GM10248 (cell line): ENCODE data around the gene CNIH3.
A peak's percentile ranks its signal among the peaks of the same experiment; 100 is the strongest.

Experiments used
- CTCF ChIA-PET: fragments of 300-600 bp; sonication (Branson Sonifier 250); formaldehyde crosslinking; extraction: SDS; loops from one replicate; lab custom pipeline; 2021; ENCODE audit warnings: antibody characterized with exemption; lab: Yijun Ruan, JAX
- POLR2A ChIA-PET: fragments of 350-650 bp; sonication (Branson Sonifier 250); formaldehyde crosslinking; extraction: SDS; loops from one replicate; lab custom pipeline; 2020; ENCODE audit warnings: antibody characterized with exemption; lab: Yijun Ruan, JAX
- DNase-seq: peaks from one replicate; pipeline ENCODE4 v3.0.0; 2012; ENCODE audit errors: extremely low spot score
- CTCF ChIP-seq: IDR thresholded peaks from 2 replicates; pipeline ENCODE4 v1.5.1; 2012; ENCODE audit warnings: mild to moderate bottlenecking, low read depth; ENCODE audit errors: extremely low read depth, missing control alignments, control extremely low read depth

CNIH3 gene

GRCh38 chr1:224592636-224593582 lies 23.2 kb upstream of the CNIH3 start:
- CTCF ChIA-PET: interaction anchor here (0.9 to 3.6 kb wide), 9 partner anchors 9 to 330 kb away, joined by 3 to 10 read pairs (median 6); no protein-coding TSS in a partner anchor
- peak; percentile 17 for DNase-seq
- no peak for TF ChIP-seq CTCF
- POLR2A ChIA-PET: no interaction called here

- POLR2A ChIA-PET: no interaction called here
- DNase-seq: no peak
- CTCF ChIA-PET: interaction anchor here (1.0 to 2.7 kb wide), 3 partner anchors 9 to 12 kb away, joined by 3 to 8 read pairs (median 6); no protein-coding TSS in a partner anchor
Measured at GRCh38 chr1:224594360-224594759, 21.8 kb upstream of the CNIH3 start.

GRCh38 chr1:224594851-224595250 lies 21.3 kb upstream of the CNIH3 start:
- DNase-seq: no peak
- CTCF ChIA-PET: interaction anchor here (2.2 to 2.7 kb wide), 2 partner anchors 8 to 12 kb away, joined by 6 to 8 read pairs; no protein-coding TSS in a partner anchor
- POLR2A ChIA-PET: no interaction called here
- no peak for TF ChIP-seq CTCF

More at GRCh38 chr1:224594360-224594759, 21.8 kb upstream of the CNIH3 start:
- TF ChIP-seq CTCF: no peak

- DNase-seq: no peak
- no peak for TF ChIP-seq CTCF
- CTCF ChIA-PET: interaction anchor here (1.6 kb wide), 1 partner anchor 11 kb away, joined by 6 read pairs; no protein-coding TSS in a partner anchor
- POLR2A ChIA-PET: no interaction called here
Measured at GRCh38 chr1:224605482-224606181, 10.5 kb upstream of the CNIH3 start.

GRCh38 chr1:224607188-224608148 lies 8.6 kb upstream of the CNIH3 start:
- no peak for TF ChIP-seq CTCF
- ChIA-PET POLR2A (no interaction called here), CTCF (interaction anchor here (1.6 to 1.7 kb wide), 2 partner anchors 13 to 245 kb away, joined by 4 to 6 read pairs; no protein-coding TSS in a partner anchor)
- no peak for DNase-seq
